KBM-7 (cell line): ENCODE measurements around the gene HHLA2.
"Not testable (repeated sequence)": the region's sequence is repeated elsewhere in the genome, so short reads cannot be mapped to it uniquely, and the experiment has no call there.

ENCODE experiments used
- DNase-seq: peaks from one replicate; pipeline ENCODE4 v3.0.0-alpha.2; 2015
- in situ Hi-C: fragments of 300-500 bp; cut with MboI; formaldehyde crosslinking; loops from 2 replicates; pipeline ENCODE4 v1.14.3; 2020; ENCODE audit warnings: low sequenced_read_pairs, low pct_unique_long_range_greater_than_20kb, mixed read lengths

Gene HHLA2

DNA sequence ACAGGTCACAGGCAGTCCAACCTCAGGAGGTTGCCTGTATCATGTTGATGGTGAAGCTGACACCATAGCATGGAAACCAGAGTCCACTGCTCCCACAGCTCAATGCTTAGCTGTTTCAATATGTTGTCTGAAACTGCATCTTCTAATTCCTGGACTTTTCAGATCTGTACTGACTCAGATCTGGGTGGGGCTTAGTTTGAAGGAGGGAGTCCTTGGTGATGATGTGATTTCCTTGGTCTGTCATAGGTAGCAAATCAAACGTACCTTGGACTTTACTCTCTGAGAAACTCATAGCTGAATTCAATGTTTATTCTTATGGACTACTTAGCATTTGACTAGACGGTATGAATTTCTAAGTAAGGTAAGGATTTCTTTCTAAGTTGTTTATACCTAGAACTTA lies at the start of gene HHLA2:
Gene HHLA2 (plus strand): TSS at position 310 of the 400 bp plus-strand sequence. CDS start 55,266 bp downstream, outside the sequence.
- no peak for DNase-seq

DNA sequence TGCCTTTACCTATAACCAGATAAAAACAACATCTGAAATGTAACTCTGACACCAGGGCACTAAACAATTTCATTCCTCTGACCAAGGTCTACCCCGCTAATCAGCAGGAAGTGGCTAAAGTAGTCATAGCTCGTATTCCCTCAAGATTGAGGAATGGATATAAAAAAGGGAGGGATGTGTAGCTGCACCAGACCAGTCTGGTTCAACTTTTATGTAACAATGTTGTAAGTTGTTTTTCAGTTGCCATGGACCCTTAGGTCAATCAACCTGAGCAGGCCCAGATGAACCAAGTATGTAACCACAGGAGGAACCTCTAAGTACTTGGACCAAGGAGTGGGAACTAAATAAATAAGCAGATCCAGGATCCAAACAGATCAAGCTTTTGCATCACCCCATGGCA lies 45.7 kb upstream of the HHLA2 start:
- in situ Hi-C loops: no loop called here
- no peak for DNase-seq

More for the DNA sequence above, at the start of gene HHLA2:
- in situ Hi-C loops: no loop called here

GRCh38 chr3:108251265-108251664 lies 45.1 kb upstream of the HHLA2 start:
- in situ Hi-C loops: no loop called here
- no peak for DNase-seq

GRCh38 chr3:108251844-108252243 lies 44.5 kb upstream of the HHLA2 start:
- in situ Hi-C loops: no loop called here
- DNase-seq: no peak

DNA sequence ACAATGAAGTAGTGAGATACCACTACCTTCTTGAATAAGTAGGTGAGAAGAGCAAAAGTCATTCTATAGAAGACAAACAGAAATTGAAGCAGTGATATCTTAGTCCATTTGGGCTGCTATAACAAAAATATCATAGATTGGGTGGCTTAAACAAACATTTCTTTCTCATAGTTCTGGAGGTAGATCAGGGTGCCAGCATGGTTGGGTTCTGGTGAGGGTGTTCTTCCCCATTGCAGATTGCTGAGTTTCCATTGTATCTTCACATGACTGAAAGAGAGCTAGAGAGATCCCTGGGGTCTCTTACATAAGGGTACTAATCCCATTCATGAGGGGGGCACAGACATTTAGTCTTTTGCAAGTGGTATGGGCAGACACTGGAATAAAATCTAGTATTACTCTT lies 41.2 kb upstream of the HHLA2 start:
- in situ Hi-C loops: no loop called here
- no peak for DNase-seq

- DNase-seq, in situ Hi-C loops: not testable (repeated sequence)
These were observed 31.6 kb upstream of the HHLA2 start for GRCh38 chr3:108264534-108265298.

GRCh38 chr3:108268235-108268634 lies 28.1 kb upstream of the HHLA2 start:
- DNase-seq, in situ Hi-C loops: not testable (repeated sequence)

DNA sequence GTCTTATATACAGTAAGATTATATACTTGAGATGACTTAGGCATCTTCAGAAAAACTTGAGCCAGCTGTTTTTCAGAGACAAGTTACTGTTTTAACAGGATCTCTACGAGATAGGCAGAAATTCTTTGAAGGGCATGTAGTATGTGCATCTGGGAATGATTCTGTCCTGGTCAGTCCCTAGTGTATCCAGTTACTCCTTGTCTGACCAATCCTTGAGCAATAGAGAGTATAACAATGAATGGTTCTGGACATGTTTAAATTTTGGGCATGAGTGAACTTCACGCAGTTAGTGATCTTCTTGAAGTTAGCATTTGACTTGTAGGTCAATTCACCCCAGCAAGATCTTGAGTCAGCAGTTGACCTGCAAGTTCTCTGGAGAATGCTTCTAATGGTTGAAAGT lies 24.7 kb upstream of the HHLA2 start:
- in situ Hi-C loops: no loop called here

DNA sequence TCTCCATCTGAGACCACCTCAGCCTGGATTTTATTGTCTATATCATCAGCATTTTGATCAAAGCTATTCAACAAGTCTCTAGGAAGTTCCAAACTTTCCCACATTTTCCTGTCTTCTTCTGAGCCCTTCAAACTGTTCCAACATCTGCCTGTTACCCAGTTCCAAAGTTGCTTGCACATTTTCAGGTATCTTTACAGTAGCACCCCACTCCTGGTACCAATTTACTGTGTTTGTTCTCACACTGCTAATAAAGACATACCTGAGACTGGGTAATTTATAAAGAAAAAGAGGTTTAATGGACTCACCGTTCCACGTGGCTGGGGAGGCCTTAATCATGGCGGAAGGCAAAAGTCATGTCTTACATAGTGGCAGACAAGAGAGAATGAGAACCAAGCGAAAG lies 17.3 kb upstream of the HHLA2 start:
- DNase-seq: not testable (repeated sequence)

More for the DNA sequence above, 24.7 kb upstream of the HHLA2 start:
- no peak for DNase-seq

DNA sequence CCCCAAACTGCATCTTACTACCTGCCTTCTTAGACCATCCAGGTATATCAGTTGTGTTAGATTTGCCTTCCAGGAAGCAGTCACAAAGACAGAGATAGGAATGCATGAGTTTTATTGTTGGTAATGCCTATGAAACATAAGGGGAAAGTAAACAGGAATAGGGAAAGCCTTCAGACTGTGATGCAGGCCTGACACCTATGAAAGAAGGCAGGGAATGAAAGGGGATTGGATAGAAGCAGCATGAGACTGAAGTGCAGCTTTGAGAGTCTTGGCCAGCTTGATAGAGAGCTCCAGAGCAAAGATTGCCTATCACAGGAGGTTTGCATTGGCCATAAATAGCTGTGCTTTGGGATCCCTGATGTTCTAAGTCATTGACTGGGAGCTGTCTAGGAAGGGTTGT lies 15.9 kb upstream of the HHLA2 start:
- DNase-seq: no peak
- in situ Hi-C loops: no loop called here

More for the DNA sequence above, 17.3 kb upstream of the HHLA2 start:
- in situ Hi-C loops: not testable (repeated sequence)

DNA sequence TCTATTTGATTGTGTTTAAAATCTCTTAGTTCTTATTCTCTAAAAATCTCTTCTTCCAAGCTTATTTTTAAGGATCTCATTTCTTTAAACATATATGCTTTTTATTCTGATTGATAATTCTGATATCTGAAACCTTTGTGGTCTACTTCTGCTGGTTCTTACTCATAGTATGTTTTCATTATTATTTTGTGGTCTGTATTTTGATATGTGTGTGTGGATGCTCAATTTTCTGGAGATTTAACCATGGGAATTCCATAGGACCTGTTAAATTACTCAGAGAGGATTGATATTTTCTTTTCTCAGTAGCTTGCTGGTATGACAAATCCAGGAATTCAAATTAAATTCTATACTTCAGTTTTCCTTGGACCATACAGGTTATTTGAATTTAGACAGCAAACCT lies 14.7 kb upstream of the HHLA2 start:
- DNase-seq: no peak
- in situ Hi-C loops: no loop called here

- no peak for DNase-seq
These were observed 13.3 kb upstream of the HHLA2 start for GRCh38 chr3:108283006-108283405.

GRCh38 chr3:108283989-108284388 lies 12.4 kb upstream of the HHLA2 start:
- DNase-seq: no peak
- in situ Hi-C loops: no loop called here

More at GRCh38 chr3:108283006-108283405, 13.3 kb upstream of the HHLA2 start:
- in situ Hi-C loops: no loop called here

- no peak for DNase-seq
These were observed 11.2 kb upstream of the HHLA2 start for GRCh38 chr3:108285176-108285575.

GRCh38 chr3:108287146-108287545 lies 9.2 kb upstream of the HHLA2 start:
- no peak for DNase-seq
- in situ Hi-C loops: no loop called here

More at GRCh38 chr3:108285176-108285575, 11.2 kb upstream of the HHLA2 start:
- in situ Hi-C loops: no loop called here

GRCh38 chr3:108288193-108288592 lies 8.2 kb upstream of the HHLA2 start:
- in situ Hi-C loops, DNase-seq: not testable (repeated sequence)

- in situ Hi-C loops: no loop called here
- no peak for DNase-seq
These were observed 7.2 kb upstream of the HHLA2 start for GRCh38 chr3:108289159-108289558.

- in situ Hi-C loops: no loop called here
- peak; percentile 57 for DNase-seq
These were observed 3.9 kb upstream of the HHLA2 start for GRCh38 chr3:108292450-108292849.

DNA sequence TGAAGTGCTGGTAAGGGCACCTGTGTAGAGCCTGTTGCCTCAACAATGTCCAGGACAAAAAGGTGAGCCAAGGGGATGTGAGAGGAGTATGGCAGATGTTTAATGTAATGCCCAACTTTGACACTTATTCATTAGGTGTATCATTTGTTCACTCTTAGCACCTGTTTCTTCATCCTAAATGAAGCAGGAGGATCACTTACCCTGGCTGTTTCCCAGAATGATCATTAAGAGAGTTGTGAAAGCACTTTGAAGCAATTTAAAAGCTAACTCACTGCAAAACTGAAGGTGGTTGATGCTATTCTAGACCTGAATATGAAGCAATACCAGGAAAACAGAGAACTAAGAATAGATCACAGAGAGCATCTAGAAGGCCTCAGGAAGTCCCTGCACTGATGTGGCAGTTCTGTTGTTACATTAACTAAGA lies 3.4 kb upstream of the HHLA2 start:
- DNase-seq: peak; percentile 63
- in situ Hi-C loops: no loop called here

- in situ Hi-C loops: no loop called here
- DNase-seq: no peak
These were observed 2.5 kb upstream of the HHLA2 start for GRCh38 chr3:108293858-108294257.
